A549 (cell line): ENCODE results near the gene ABL1. TPM values are rescaled to one million over a fixed set of nuclear protein-coding genes. Genes with fewer than 3 reads are reported as not detected.

Source experiments
- ATAC-seq, 2 experiments: fragments of 200-7000 bp in 1 of 2; fragments of >200 bp in 1 of 2; cut with Nextera tagmentation in 1 of 2; cut with Tn5 transposase in 1 of 2; 3 replicates each; pipeline versions ENCODE4 v1.8.0 to v1.9.1; 2018 to 2020; ENCODE audit warnings: mild to moderate bottlenecking in 1 of 2, moderate library complexity in 1 of 2
- CTCF ChIA-PET: fragments of 300-600 bp; sonication (Branson Sonifier 250); formaldehyde crosslinking; extraction: SDS; loops from one replicate; lab custom pipeline; 2021; ENCODE audit warnings: antibody characterized with exemption, inconsistent platforms; lab: Yijun Ruan, JAX
- POLR2A ChIA-PET: fragments of 350-600 bp; formaldehyde crosslinking; extraction: SDS; loops from one replicate; lab custom pipeline; 2021; ENCODE audit warnings: antibody characterized with exemption, inconsistent platforms; lab: Yijun Ruan, JAX
- DNase-seq, 2 experiments: peaks; one replicate each; pipeline versions ENCODE4 v3.0.0 to v3.0.0-alpha.2; 2011 to 2016; ENCODE audit warnings: low read depth in 1 of 2, low spot score in 1 of 2
- FAIRE-seq: peaks from 2 replicates; lab custom pipeline; 2011; peaks lifted over from hg19 to GRCh38; lab: Jason Lieb, UNC
- H3K27ac ChIP-seq, 2 experiments: fragments of >200 bp; sonication (Bioruptor Twin); formaldehyde crosslinking; 3 replicates each; pipeline ENCODE4 v1.5.1; 2016 to 2017
- H3K4me1 ChIP-seq: fragments of >200 bp; sonication (Bioruptor Twin); formaldehyde crosslinking; 3 replicates; pipeline ENCODE4 v1.6.1; 2016
- H3K4me2 ChIP-seq: fragments of >200 bp; sonication (Bioruptor Twin); formaldehyde crosslinking; 3 replicates; pipeline ENCODE4 v1.6.1; 2016
- H3K4me3 ChIP-seq: fragments of >200 bp; sonication (Bioruptor Twin); formaldehyde crosslinking; 3 replicates; pipeline ENCODE4 v1.5.1; 2016
- H3K9me3 ChIP-seq: fragments of >200 bp; sonication (Bioruptor Twin); formaldehyde crosslinking; 3 replicates; pipeline ENCODE4 v1.6.1; 2016
- ATOH8 ChIP-seq: fragments of 250-450 bp; sonication (Bioruptor Pico); IDR thresholded peaks from 2 replicates; pipeline ENCODE4 v1.5.0; 2020; ENCODE audit warnings: low read depth, mild to moderate bottlenecking, moderate library complexity
- BCL3 ChIP-seq: fragments of >200 bp; sonication (Bioruptor Twin); formaldehyde crosslinking; IDR thresholded peaks from 3 replicates; pipeline ENCODE4 v1.6.1; 2016
- BHLHE40 ChIP-seq: IDR thresholded peaks from 2 replicates; pipeline ENCODE4 v1.6.1; 2012; ENCODE audit warnings: low read depth, low read length, inconsistent platforms
- CEBPB ChIP-seq, 2 experiments: fragments of >200 bp in 1 of 2; sonication (Bioruptor Twin) in 1 of 2; formaldehyde crosslinking in 1 of 2; IDR thresholded peaks; 2 replicates each; pipeline ENCODE4 v1.6.1; 2012 to 2016
- EHF ChIP-seq: fragments of 250-450 bp; sonication (Bioruptor Pico); IDR thresholded peaks from 2 replicates; pipeline ENCODE4 v1.5.0; 2020; ENCODE audit warnings: mild to moderate bottlenecking
- ESRRA ChIP-seq: fragments of 150-350 bp; IDR thresholded peaks from 2 replicates; pipeline ENCODE4 v1.6.1; 2014; ENCODE audit warnings: mild to moderate bottlenecking, low read length, borderline replicate concordance
- FOSL2 ChIP-seq, 2 experiments: fragments of 450-650 bp in 1 of 2; fragments of >200 bp in 1 of 2; sonication (Bioruptor Twin) in 1 of 2; formaldehyde crosslinking; IDR thresholded peaks; 2 replicates each; pipeline versions ENCODE4 v1.5.0 to v1.6.1; 2016 to 2020; ENCODE audit warnings: mild to moderate bottlenecking in 1 of 2, moderate library complexity in 1 of 2
- GATA3 ChIP-seq: IDR thresholded peaks from 2 replicates; pipeline ENCODE4 v1.6.1; 2012; ENCODE audit warnings: borderline replicate concordance
- HDAC2 ChIP-seq: fragments of 200-600 bp; sonication (generic); IDR thresholded peaks from 2 replicates; pipeline ENCODE4 v1.6.1; 2016
- JUN ChIP-seq, 2 experiments: fragments of >200 bp; sonication (Bioruptor Twin); formaldehyde crosslinking; IDR thresholded peaks; 2 replicates in 1 of 2; 3 replicates in 1 of 2; pipeline ENCODE4 v1.6.1; 2016 to 2017
- JUNB ChIP-seq: fragments of >200 bp; sonication (Bioruptor Twin); formaldehyde crosslinking; IDR thresholded peaks from 2 replicates; pipeline ENCODE4 v1.6.1; 2016
- MAX ChIP-seq: IDR thresholded peaks from 2 replicates; pipeline ENCODE4 v1.6.1; 2012
- MYC ChIP-seq: IDR thresholded peaks from 2 replicates; pipeline ENCODE4 v1.6.1; 2012; ENCODE audit warnings: mild to moderate bottlenecking, inconsistent platforms, low read length, improper control_type of control experiment, borderline replicate concordance
- NFE2L2 ChIP-seq: fragments of 150-350 bp; conservative IDR thresholded peaks from 2 replicates; pipeline ENCODE4 v1.6.1; 2014; ENCODE audit warnings: low read length
- NPAS2 ChIP-seq: fragments of 250-450 bp; sonication (Bioruptor Pico); IDR thresholded peaks from 2 replicates; pipeline ENCODE4 v1.8.0; 2022; ENCODE audit warnings: mild to moderate bottlenecking, moderate library complexity, borderline replicate concordance
- RARB ChIP-seq: fragments of 250-450 bp; sonication (Bioruptor Pico); IDR thresholded peaks from 2 replicates; pipeline ENCODE4 v1.8.0; 2021; ENCODE audit warnings: mild to moderate bottlenecking, moderate library complexity
- REST ChIP-seq: fragments of 200-600 bp; sonication (generic); IDR thresholded peaks from 2 replicates; pipeline ENCODE4 v1.6.1; 2016; ENCODE audit warnings: antibody characterized with exemption, mild to moderate bottlenecking, moderate library complexity
- RFX5 ChIP-seq: fragments of 450-650 bp; IDR thresholded peaks from 2 replicates; pipeline ENCODE4 v1.7.1; 2014; ENCODE audit warnings: antibody characterized with exemption, mild to moderate bottlenecking, moderate library complexity
- TFCP2L1 ChIP-seq: fragments of 250-450 bp; sonication (Bioruptor Pico); IDR thresholded peaks from 2 replicates; pipeline ENCODE4 v1.5.0; 2021; ENCODE audit warnings: mild to moderate bottlenecking
- TP53 ChIP-seq: fragments of 250-450 bp; sonication (Bioruptor Pico); IDR thresholded peaks from 2 replicates; pipeline ENCODE4 v1.5.0; 2021; ENCODE audit warnings: mild to moderate bottlenecking, moderate library complexity
- ZFP36 ChIP-seq: fragments of 450-650 bp; IDR thresholded peaks from 2 replicates; pipeline ENCODE4 v1.6.1; 2014; ENCODE audit warnings: borderline replicate concordance; ENCODE audit not compliant: partially characterized antibody
- ZSCAN20 ChIP-seq: fragments of 250-450 bp; sonication (Bioruptor Pico); IDR thresholded peaks from 2 replicates; pipeline ENCODE4 v1.8.0; 2022; ENCODE audit warnings: mild to moderate bottlenecking, moderate library complexity
- WGBS: methylation state at CpG from one replicate; pipeline ENCODE4 v1.1.6; 2017; ENCODE audit errors: missing lambda C conversion rate; 5-methylcytosine and 5-hydroxymethylcytosine counted together
- polyA plus RNA-seq, 4 experiments: library from polyadenylated mRNA; depleted of rRNA in 3 of 4; stranded (reverse); fragments of >200 nt; fragmentation: RNase III in 1 of 4; extraction: RNeasy Plus Mini Kit Qiagen cat#74134 plus additional on column Dnase treatment in 1 of 4; gene quantifications; 2 replicates in 3 of 4; 3 replicates in 1 of 4; pipeline ENCODE4 v1.2.3, GENCODE V29; 2011 to 2017

ABL1 gene
- polyA plus RNA-seq, 2 of the 4 experiments (the other 2 are of a cell fraction), result 26.5 to 32.4 TPM

GRCh38 chr9:130845254-130845653 is 10.2 kb downstream of the ABL1 start:
- no peak for DNase-seq
- Histone ChIP-seq H3K4me1 (peaks cover 79% of the 10 kb centered on the region), H3K9me3 (no peaks in the 10 kb centered on the region), H3K4me3 (peak overlapping the region; percentile 35; the same call in 2 of the 3 replicates), H3K4me2 (peak overlapping the region; percentile 99), H3K27ac (peak overlapping the region; percentile 91 to 93)
- no peak for FAIRE-seq
- CTCF ChIA-PET, result interaction anchor here (0.9 to 28.2 kb wide), 9 partner anchors 9 to 138 kb away, joined by 3 to 397 read pairs (median 4); no protein-coding TSS in a partner anchor
- POLR2A ChIA-PET, result interaction anchor here (2.3 kb wide), 1 partner anchor 9 kb away, joined by 10 read pairs; the partner anchor contains the start of gene ABL1
- no peak for TF ChIP-seq ATOH8 (CRISPR knock-in tag)
- no peak for TF ChIP-seq RARB (CRISPR knock-in tag)
- TF ChIP-seq CEBPB (IDR thresholded peaks at IDR 0.05), result peak; percentile 52 to 71; a peak in 3 of 4 replicates
- 47% methylated on average over 10 of the region's 10 CpGs for WGBS
- ATAC-seq, result no peak

- FAIRE-seq (no peak), DNase-seq (peak; percentile 23 to 54), ATAC-seq (peak; percentile 27 to 32; a peak in 5 of 6 replicates)
- WGBS, result 4% methylated on average over 7 of the region's 7 CpGs
- peak overlapping the region; percentile 99 for H3K4me2 ChIP-seq
- H3K9me3 ChIP-seq, result no peaks in the 10 kb centered on the region
- ChIA-PET POLR2A (interaction anchor here (0.7 to 2.3 kb wide), 3 partner anchors 10 to 732 kb away, joined by 3 to 10 read pairs (median 4); partner anchors contain the start of genes ABL1 and EXOSC2), CTCF (interaction anchor here (0.6 to 28.2 kb wide), 16 partner anchors 8 to 382 kb away, joined by 3 to 397 read pairs (median 4); no protein-coding TSS in a partner anchor)
- TF ChIP-seq BCL3 (no peak), EHF (CRISPR knock-in tag) (no peak), RARB (CRISPR knock-in tag) (no peak), MYC (no peak), ZSCAN20 (CRISPR knock-in tag) (no peak), JUN (IDR thresholded peaks at IDR 0.05) (no peak), RFX5 (no peak), NPAS2 (no peak), BHLHE40 (no peak)
- H3K27ac ChIP-seq, result peak overlapping the region; percentile 91 to 93
- peaks cover 79% of the 10 kb centered on the region for H3K4me1 ChIP-seq
- H3K4me3 ChIP-seq, result peak overlapping the region; percentile 35
These were observed 10.9 kb downstream of the ABL1 start for GRCh38 chr9:130845901-130846481.

- ChIA-PET CTCF (interaction anchor here (0.7 to 28.2 kb wide), 13 partner anchors 9 to 151 kb away, joined by 3 to 397 read pairs (median 4); no protein-coding TSS in a partner anchor), POLR2A (interaction anchor here (0.7 to 2.3 kb wide), 3 partner anchors 11 to 733 kb away, joined by 3 to 10 read pairs (median 4); partner anchors contain the start of genes ABL1 and EXOSC2)
- peak overlapping the region; percentile 91 to 93 for H3K27ac ChIP-seq
- WGBS, result 1% methylated on average over 12 of the region's 12 CpGs
- no peaks in the 10 kb centered on the region for H3K9me3 ChIP-seq
- H3K4me1 ChIP-seq, result peaks cover 79% of the 10 kb centered on the region
- ATAC-seq (peak; percentile 79 to 83), DNase-seq (peak; percentile 64), FAIRE-seq (no peak)
- peak overlapping the region; percentile 35 for H3K4me3 ChIP-seq
- TF ChIP-seq HDAC2 (no peak), TP53 (CRISPR knock-in tag) (no peak), ESRRA (no peak), MYC (no peak), MAX (peak; percentile 46; the same call in 1 of the 2 replicates), ZFP36 (no peak), GATA3 (peak; percentile 64; the same call in 1 of the 2 replicates), CEBPB (IDR thresholded peaks at IDR 0.05) (no peak), JUN (IDR thresholded peaks at IDR 0.05) (peak in 1 of 2 experiments; percentile 30; a peak in 2 of 5 replicates), REST (no peak), TFCP2L1 (CRISPR knock-in tag) (no peak), FOSL2 (IDR thresholded peaks at IDR 0.05) (no peak), FOSL2 (CRISPR knock-in tag; IDR thresholded peaks at IDR 0.05) (peak; percentile 70), NFE2L2 (no peak), JUNB (peak; percentile 62)
- peak overlapping the region; percentile 99 for H3K4me2 ChIP-seq
These were observed 11.6 kb downstream of the ABL1 start for GRCh38 chr9:130846487-130847305.
